ENCODE results near the gene PPP1R15B. TPM values are rescaled to one million over a fixed set of nuclear protein-coding genes. Genes with fewer than 3 reads are reported as not detected.

The PPP1R15B gene
- polyA plus RNA-seq, 3 donors = 14.3 to 41.6 (median 30.3) TPM

DNA sequence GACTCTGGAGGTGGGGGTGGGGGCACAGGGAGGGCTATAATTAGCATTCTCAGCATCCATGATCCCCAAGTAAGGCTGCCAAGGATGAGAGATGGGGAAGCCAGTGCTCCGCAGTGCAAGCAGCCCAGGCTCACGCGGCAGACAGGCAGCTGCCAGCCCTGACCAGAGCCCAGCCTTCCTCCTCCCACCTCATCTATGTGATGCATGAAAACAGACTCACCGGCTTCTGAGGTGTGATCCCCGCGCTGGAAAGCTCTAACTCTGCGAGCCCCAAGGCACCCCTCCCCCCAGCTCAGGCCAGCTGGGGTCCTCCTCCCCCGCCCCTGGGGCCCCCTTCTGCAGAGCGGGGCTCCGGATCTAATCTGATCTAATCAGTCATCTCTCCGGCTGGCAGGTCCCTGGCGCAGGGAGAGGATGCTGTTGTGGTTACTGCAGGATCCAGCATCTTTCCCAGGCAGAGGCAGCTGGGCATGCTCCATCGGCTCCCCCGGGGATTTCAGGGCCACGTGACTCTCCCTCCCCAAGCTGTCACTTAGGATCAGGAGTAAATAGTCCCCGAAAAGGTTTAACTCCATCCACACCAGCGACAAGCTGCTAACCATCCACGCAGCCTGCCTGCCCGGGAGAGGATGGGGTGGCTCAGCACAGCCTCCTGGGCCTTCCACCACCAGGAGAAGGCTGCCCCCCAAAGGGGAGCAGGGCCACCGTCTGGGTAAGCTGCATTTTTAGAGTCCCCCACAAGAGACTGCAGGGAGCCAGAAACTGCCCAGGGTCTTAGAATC, 52.0 kb downstream of the PPP1R15B start, which contains the start of gene PLEKHA6:
Gene PLEKHA6, minus strand, starts transcription at position 456 of the 782 bp plus-strand sequence. CDS start 86,202 bp downstream, outside the sequence.
- 9 to 34% (median 13%) methylated on average over 20 of the region's 20 CpGs for WGBS, 3 donors
- H3K27ac ChIP-seq (ENCODE audit: low read depth, low read length) = no peak within 1 kb of the TSS

DNA sequence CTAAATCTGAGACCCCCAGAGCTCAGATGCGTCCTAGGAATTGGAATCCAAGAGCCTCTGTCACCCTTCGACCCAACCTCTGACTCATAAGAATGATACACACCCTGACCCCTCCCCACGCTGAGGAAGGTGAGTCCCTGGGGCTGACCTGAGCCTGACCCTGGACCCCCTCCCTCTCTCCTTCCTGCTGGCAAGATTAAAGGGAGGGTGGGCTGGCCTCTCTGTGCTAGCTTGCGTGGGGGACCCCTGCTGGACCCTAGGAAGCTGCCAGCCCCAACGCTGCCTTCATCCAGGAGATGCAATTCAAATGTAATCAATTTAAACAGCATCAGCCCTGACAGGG, 52.5 kb downstream of the PPP1R15B start:
- no peak overlapping the region for H3K27ac ChIP-seq (ENCODE audit: low read depth, low read length)
- WGBS, 3 donors = 45 to 63% (median 53%) methylated on average over 5 of the region's 5 CpGs

DNA sequence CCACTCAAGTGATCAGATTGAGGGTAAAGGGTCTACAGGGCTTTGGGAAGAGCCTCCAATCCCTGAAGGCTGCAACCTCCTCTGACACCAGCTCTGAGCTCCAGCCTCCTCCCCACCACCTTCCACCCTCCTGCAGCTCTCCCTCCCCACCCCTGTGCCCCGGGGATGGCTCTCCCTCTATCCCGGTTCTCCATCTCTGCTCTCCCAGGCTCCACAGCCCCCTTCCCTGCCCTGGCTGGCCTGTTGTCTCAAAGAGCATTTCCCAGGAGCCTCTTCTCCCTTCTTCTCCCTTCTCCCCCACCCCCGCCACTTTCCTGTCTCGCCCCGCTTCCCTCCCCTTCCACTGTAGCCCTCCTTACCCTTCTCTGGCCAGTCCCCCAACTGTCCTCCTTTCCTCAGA, 53.0 kb downstream of the PPP1R15B start:
- H3K27ac ChIP-seq (ENCODE audit: low read depth, low read length) = no peak overlapping the region
- 57 to 74% (median 71%) methylated on average over 4 to 5 of the region's 5 CpGs for WGBS, 3 donors

DNA sequence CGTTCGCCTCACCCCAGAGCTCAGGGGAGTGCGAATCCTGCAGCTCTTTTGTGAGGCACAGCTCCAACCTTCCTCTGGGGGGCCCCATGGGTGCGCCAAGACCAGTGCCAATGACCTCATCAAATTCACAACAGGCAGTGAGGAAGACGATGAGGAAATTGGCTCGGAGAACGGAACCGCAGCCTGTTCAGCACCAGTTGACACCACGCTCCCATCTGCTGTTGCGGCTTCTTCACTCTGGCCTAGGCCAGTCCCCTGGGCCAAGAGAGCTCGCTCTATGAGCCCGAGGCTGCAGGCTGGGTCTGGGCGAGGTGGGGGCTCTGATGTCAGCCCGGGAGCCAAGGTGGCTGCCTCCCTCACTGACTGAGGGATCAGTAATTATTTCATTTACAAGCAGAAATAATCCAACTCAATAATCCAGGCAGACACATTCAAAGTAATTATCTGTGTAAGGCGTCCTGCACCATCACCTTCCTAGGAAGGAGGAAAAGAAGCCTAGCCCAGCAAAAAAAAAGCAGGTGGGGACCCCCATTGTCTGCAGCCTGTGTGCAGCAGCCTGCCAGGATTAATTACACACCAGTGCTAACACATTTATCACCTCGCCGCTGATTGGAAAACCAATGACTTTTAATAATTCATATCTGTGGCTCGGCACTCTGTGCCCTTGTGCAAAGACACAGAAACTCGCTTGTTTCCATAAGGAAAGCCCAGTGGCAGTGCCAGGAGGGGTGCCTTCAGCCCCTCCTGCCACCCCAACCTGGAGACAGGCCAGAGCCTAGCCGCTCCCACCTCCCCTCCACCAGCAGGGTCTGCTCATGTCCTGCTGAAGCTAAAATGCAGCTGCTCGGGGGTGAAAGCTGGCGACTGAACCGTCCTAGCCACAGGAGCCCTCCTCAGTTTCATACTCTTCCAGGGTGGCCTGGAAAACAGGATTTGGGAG, 53.8 kb downstream of the PPP1R15B start:
- 46 to 68% (median 54%) methylated on average over 23 of the region's 23 CpGs for WGBS, 3 donors
- no peak overlapping the region for H3K27ac ChIP-seq (ENCODE audit: low read depth, low read length)

DNA sequence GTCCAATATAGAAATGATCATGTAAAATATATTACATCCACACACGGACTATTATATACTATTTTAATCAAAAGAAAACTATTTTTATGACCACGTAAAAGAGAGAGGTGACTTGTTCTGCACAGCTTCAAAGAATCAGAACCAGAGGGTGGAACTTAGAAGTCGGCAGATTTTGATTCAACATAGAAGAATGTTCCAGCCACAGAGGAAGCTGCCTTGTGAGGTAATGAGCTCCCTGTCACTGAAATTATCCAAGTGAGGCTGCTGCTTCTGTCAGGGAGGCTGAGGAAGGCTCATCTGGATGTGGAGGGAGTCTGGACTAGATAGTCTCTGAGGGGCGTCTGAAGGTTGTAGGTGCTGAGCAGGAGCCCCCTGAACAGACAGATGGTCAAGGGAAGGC, 54.6 kb downstream of the PPP1R15B start:
- WGBS, 3 donors = 65 to 94% (median 79%) methylated on average over 4 of the region's 4 CpGs

DNA sequence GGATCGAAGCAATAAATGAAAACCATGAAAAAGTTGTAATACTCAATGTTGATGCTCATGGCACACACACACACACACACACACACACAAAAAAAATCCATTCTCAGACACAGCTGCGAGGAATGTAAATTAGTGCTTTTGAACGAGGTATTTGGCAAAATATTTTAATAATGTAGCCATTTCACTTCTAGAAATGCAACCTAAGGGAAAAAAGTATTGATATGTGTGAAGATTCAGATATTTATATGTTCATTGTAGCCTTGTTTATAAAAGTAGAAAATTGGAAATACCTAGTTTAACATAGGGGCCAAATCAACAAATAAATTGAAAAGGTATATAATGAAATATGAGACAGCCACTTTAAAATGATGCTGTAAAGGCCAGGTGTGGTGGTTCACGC, 55.7 kb downstream of the PPP1R15B start:
- 89 to 96% (median 92%) methylated on average over 4 of the region's 4 CpGs for WGBS, 3 donors
- H3K27ac ChIP-seq (ENCODE audit: low read depth, low read length) = no peak overlapping the region

More for the DNA sequence above, 54.6 kb downstream of the PPP1R15B start:
- H3K27ac ChIP-seq (ENCODE audit: low read depth, low read length) = no peak overlapping the region

DNA sequence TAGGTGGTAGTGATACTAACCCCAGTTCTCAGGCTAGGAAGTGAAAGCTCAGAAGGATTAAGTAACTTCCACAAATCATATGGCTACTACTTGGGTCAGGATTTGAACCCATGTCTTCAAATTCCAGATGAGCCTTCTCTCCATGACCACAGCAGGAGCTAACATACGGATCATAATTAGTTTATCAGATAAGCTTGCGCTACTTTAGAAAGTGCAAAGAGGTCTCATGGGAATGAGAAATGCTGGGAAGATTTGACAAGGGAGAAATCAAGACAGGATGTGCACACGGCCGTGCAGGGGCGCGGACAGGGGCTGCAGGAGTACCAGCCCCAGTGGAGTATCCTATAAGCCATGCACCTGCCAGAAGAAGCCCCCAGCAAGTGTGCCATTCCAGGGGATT, 57.0 kb downstream of the PPP1R15B start:
- WGBS, 3 donors = 63 to 80% (median 65%) methylated on average over 6 of the region's 6 CpGs
- H3K27ac ChIP-seq (ENCODE audit: low read depth, low read length) = no peak overlapping the region

Other genes starting within 250 kb of the PPP1R15B start
- gene REN, start 245.5 kb downstream of the PPP1R15B start, polyA plus RNA-seq = under 1 TPM in 1 of 3 donors, not detected in 2; 0.12 TPM
- under 1 TPM in 1 of 3 donors, not detected in 2; 0.47 TPM for gene KISS1, start 215.3 kb downstream of the PPP1R15B start, polyA plus RNA-seq
- gene GOLT1A, start 197.8 kb downstream of the PPP1R15B start, polyA plus RNA-seq = 10 to 100 TPM in 1 of 3 donors, under 1 TPM in 1, not detected in 1; 0.94 to 21.0 TPM
- gene PLEKHA6, start 51.9 kb downstream of the PPP1R15B start, polyA plus RNA-seq = 1 to 10 TPM; 2.3 to 9.3 (median 4.2) TPM
- 10 to 100 TPM in 2 of 3 donors, 1 to 10 TPM in 1; 4.9 to 13.6 (median 13.2) TPM for gene PIK3C2B, start 83.0 kb upstream of the PPP1R15B start, polyA plus RNA-seq
- 1 to 10 TPM; 3.7 to 7.6 (median 7.0) TPM for gene MDM4, start 104.6 kb upstream of the PPP1R15B start, polyA plus RNA-seq

All from adipose tissue (tissue), 3 donors.